PC-3 (cell line): Measurements from ENCODE around the gene VSIG10. TPM values are rescaled to one million over a fixed set of nuclear protein-coding genes. Genes with fewer than 3 reads are reported as not detected.

ENCODE experiments used
- ATAC-seq: fragments of 200-7000 bp; cut with Tn5 transposase; 2 replicates; pipeline ENCODE4 v1.9.1; 2020; ENCODE audit warnings: mild to moderate bottlenecking, moderate library complexity
- BruUV-seq: library from RNA; stranded (reverse); fragments of 400-500 nt; replicated peaks from 2 replicates; lab custom pipeline; 2021; lab: Mats Ljungman, UMichigan
- CTCF ChIA-PET: fragments of 300-600 bp; sonication (Branson Sonifier 250); formaldehyde crosslinking; loops from one replicate; lab custom pipeline; 2022; ENCODE audit warnings: antibody characterized with exemption; lab: Charles Lee
- POLR2A ChIA-PET: fragments of 300-600 bp; sonication (Branson Sonifier 250); formaldehyde crosslinking; loops from one replicate; lab custom pipeline; 2022; ENCODE audit warnings: antibody characterized with exemption; ENCODE audit not compliant: unreplicated experiment; lab: Charles Lee
- DNase-seq: peaks from one replicate; pipeline ENCODE4 v3.0.0-alpha.2; 2015
- H2AFZ ChIP-seq: fragments of 300-600 bp; sonication (generic); 2 replicates; pipeline ENCODE4 v1.6.0; 2016; ENCODE audit warnings: antibody characterized with exemption, low read length
- H3F3A ChIP-seq: fragments of 300-600 bp; sonication (generic); one replicate; pipeline ENCODE4 v1.6.0; 2017; ENCODE audit warnings: antibody characterized with exemption, low read length, control low read depth, mild to moderate bottlenecking; ENCODE audit not compliant: unreplicated experiment
- H3K27ac ChIP-seq: fragments of 300-600 bp; sonication (generic); 2 replicates; pipeline ENCODE4 v1.5.1; 2016; ENCODE audit warnings: mild to moderate bottlenecking, low read length
- H3K27me3 ChIP-seq: fragments of 300-600 bp; sonication (generic); 2 replicates; pipeline ENCODE4 v1.6.1; 2016; ENCODE audit warnings: low read length, mixed read lengths
- H3K36me3 ChIP-seq: fragments of 300-600 bp; sonication (generic); 2 replicates; pipeline ENCODE4 v1.6.1; 2016; ENCODE audit warnings: low read depth, mixed run types, low read length, mixed read lengths
- H3K4me1 ChIP-seq: fragments of 300-600 bp; sonication (generic); 2 replicates; pipeline ENCODE4 v1.5.1; 2016; ENCODE audit warnings: low read length; ENCODE audit not compliant: insufficient read depth
- H3K4me2 ChIP-seq: fragments of 300-600 bp; sonication (generic); 2 replicates; pipeline ENCODE4 v1.6.0; 2016; ENCODE audit warnings: low read length
- H3K4me3 ChIP-seq: fragments of 300-600 bp; sonication (generic); 2 replicates; pipeline ENCODE4 v1.5.1; 2016; ENCODE audit warnings: mild to moderate bottlenecking, low read length, mixed read lengths
- H3K79me2 ChIP-seq: fragments of 300-600 bp; sonication (generic); 2 replicates; pipeline ENCODE4 v1.6.1; 2017; ENCODE audit warnings: low read length, mixed read lengths
- H3K9ac ChIP-seq: fragments of 300-600 bp; sonication (generic); 2 replicates; pipeline ENCODE4 v1.6.0; 2016; ENCODE audit warnings: mild to moderate bottlenecking, low read length
- H3K9me2 ChIP-seq: fragments of 300-600 bp; sonication (generic); replicated peaks from 2 replicates; pipeline ENCODE4 v1.6.1; 2016; ENCODE audit warnings: mixed run types, low read length, mixed read lengths
- H3K9me3 ChIP-seq: fragments of 300-600 bp; sonication (generic); 2 replicates; pipeline ENCODE4 v1.6.1; 2016; ENCODE audit warnings: low read length, mixed read lengths
- H4K20me1 ChIP-seq: fragments of 300-600 bp; sonication (generic); 2 replicates; pipeline ENCODE4 v1.6.1; 2016; ENCODE audit warnings: low read length, mixed read lengths
- EZH2 ChIP-seq: fragments of 300-600 bp; sonication (generic); IDR thresholded peaks from one replicate; pipeline ENCODE4 v1.6.1; 2017; ENCODE audit warnings: antibody characterized with exemption, mild to moderate bottlenecking, low read length; ENCODE audit not compliant: unreplicated experiment
- EZH2phosphoT487 ChIP-seq: fragments of 300-600 bp; sonication (generic); IDR thresholded peaks from 2 replicates; pipeline ENCODE4 v1.6.1; 2018; ENCODE audit warnings: mild to moderate bottlenecking, antibody characterized with exemption, low read length, borderline replicate concordance
- intact Hi-C: fragments of 100-400 bp; cut with micrococcal nuclease; formaldehyde crosslinking; loops from 2 replicates; pipeline ENCODE4 v1.9.0; 2023
- total RNA-seq: library from RNA; depleted of rRNA; stranded (reverse); fragments of >200 nt; gene quantifications from 2 replicates; pipeline ENCODE4 v1.2.3, GENCODE V29; 2014
- TF ChIP-seq, protein P1 (sequence below): fragments of 300-600 bp; sonication (generic); conservative IDR thresholded peaks from 2 replicates; pipeline ENCODE4 v1.5.1; 2017; ENCODE audit warnings: antibody characterized with exemption, low read depth, mild to moderate bottlenecking, low read length

Gene VSIG10
- total RNA-seq, 1 experiment from 2014 or later, result 60.8 TPM

DNA sequence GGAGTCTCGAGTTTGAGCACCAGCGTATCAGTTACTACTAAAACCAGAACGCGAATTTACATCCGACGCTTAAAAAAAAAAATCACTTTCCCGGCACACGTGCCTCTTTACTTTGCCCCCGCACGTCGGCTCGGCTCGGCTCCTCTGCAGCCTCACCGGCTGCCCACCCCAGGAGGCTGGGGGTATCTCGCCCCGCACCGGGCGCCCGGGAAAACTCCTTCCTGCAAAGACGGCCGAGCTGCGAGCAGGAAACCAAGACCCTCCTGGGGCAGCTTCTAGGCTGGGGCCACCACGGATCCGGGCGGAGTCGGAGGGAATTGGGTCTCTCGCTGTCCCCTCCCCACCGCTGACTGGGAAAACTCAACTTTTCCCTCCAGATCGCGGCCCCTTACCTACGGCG, 610 bp downstream of the VSIG10 start:
- Histone ChIP-seq H3K4me1 (peaks cover 23% of the 10 kb centered on the region), H3K79me2 (peaks cover 29% of the 10 kb centered on the region; the same call in 1 of the 2 replicates), H3F3A (peaks cover 2% of the 10 kb centered on the region), H3K9me3 (no peaks in the 10 kb centered on the region), H3K9me2 (no peaks in the 10 kb centered on the region), H3K27ac (peak overlapping the region; percentile 28), H2AFZ (peak overlapping the region; percentile 84), H3K36me3 (no peaks in the 10 kb centered on the region), H3K4me3 (peak overlapping the region; percentile 94), H3K4me2 (peak overlapping the region; percentile 96), H4K20me1 (no peaks in the 10 kb centered on the region), H3K27me3 (no peaks in the 10 kb centered on the region), H3K9ac (peak overlapping the region; percentile 78)
- intact Hi-C loops, result loop anchor here (1.0 kb wide), 1 partner anchor 44 kb away; no protein-coding TSS in a partner anchor
- CTCF ChIA-PET, result interaction anchor here (0.6 kb wide), 1 partner anchor 48 kb away, joined by 5 read pairs; no protein-coding TSS in a partner anchor
- POLR2A ChIA-PET, result interaction anchor here (0.5 to 0.7 kb wide), 2 partner anchors 42 to 134 kb away, joined by 4 to 5 read pairs; partner anchors contain the start of gene WSB2
- ATAC-seq (peak; percentile 5), DNase-seq (peak; percentile 41)
- TF ChIP-seq, protein P1, sequence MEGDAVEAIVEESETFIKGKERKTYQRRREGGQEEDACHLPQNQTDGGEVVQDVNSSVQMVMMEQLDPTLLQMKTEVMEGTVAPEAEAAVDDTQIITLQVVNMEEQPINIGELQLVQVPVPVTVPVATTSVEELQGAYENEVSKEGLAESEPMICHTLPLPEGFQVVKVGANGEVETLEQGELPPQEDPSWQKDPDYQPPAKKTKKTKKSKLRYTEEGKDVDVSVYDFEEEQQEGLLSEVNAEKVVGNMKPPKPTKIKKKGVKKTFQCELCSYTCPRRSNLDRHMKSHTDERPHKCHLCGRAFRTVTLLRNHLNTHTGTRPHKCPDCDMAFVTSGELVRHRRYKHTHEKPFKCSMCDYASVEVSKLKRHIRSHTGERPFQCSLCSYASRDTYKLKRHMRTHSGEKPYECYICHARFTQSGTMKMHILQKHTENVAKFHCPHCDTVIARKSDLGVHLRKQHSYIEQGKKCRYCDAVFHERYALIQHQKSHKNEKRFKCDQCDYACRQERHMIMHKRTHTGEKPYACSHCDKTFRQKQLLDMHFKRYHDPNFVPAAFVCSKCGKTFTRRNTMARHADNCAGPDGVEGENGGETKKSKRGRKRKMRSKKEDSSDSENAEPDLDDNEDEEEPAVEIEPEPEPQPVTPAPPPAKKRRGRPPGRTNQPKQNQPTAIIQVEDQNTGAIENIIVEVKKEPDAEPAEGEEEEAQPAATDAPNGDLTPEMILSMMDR, result no peak
- TF ChIP-seq EZH2phosphoT487 (no peak), EZH2 (no peak)
- BruUV-seq, result no TSS peak

GRCh38 chr12:118102609-118103008, 1.2 kb downstream of the VSIG10 start:
- H3K36me3 ChIP-seq, result no peaks in the 10 kb centered on the region
- H3K27me3 ChIP-seq, result no peaks in the 10 kb centered on the region
- H3K27ac ChIP-seq, result peak overlapping the region; percentile 28
- peak overlapping the region; percentile 96 for H3K4me2 ChIP-seq
- H3K9ac ChIP-seq, result peak overlapping the region; percentile 78
- H4K20me1 ChIP-seq, result no peaks in the 10 kb centered on the region
- intact Hi-C loops, result loop anchor here (1.0 kb wide), 1 partner anchor 43 kb away; no protein-coding TSS in a partner anchor
- peaks cover 29% of the 10 kb centered on the region; the same call in 1 of the 2 replicates for H3K79me2 ChIP-seq
- peaks cover 2% of the 10 kb centered on the region for H3F3A ChIP-seq
- DNase-seq (peak; percentile 29), ATAC-seq (no peak)
- BruUV-seq, result TSS peak; percentile 41
- no peak for TF ChIP-seq EZH2
- TF ChIP-seq, protein P1, result no peak
- H3K9me3 ChIP-seq, result no peaks in the 10 kb centered on the region
- POLR2A ChIA-PET, result interaction anchor here (0.5 to 1.2 kb wide), 2 partner anchors 38 to 42 kb away, joined by 4 to 5 read pairs; partner anchors contain the start of gene WSB2
- no peaks in the 10 kb centered on the region for H3K9me2 ChIP-seq
- peaks cover 21% of the 10 kb centered on the region for H3K4me1 ChIP-seq
- peak overlapping the region; percentile 84 for H2AFZ ChIP-seq
- peak overlapping the region; percentile 94 for H3K4me3 ChIP-seq
- CTCF ChIA-PET, result interaction anchor here (0.5 to 0.6 kb wide), 2 partner anchors 48 to 613 kb away, joined by 3 to 5 read pairs; no protein-coding TSS in a partner anchor

DNA sequence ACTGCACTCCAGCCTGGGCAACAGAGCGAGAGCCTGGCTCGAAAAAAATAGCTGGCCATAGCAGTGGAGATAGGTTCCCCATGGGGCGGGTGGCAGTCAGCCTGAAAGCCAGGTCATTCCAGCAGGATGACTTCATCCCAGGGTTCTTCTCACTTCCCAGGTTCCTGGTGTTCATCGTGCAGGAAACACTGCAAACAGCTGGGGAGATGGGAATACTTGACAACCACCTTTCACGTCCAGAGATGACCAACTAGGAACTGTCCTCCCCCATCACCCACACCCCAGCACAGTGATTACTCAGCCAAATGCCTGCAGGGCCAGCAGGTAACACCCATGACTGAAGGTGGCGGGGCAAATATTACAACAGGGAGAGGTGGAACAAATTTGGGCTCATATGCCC, 1.7 kb downstream of the VSIG10 start:
- peaks cover 29% of the 10 kb centered on the region; the same call in 1 of the 2 replicates for H3K79me2 ChIP-seq
- H2AFZ ChIP-seq, result no peak overlapping the region
- POLR2A ChIA-PET, result interaction anchor here (1.2 kb wide), 1 partner anchor 38 kb away, joined by 4 read pairs; no protein-coding TSS in a partner anchor
- H3K4me1 ChIP-seq, result peaks cover 21% of the 10 kb centered on the region
- H3K36me3 ChIP-seq, result no peaks in the 10 kb centered on the region
- TF ChIP-seq, protein P1, result no peak
- TF ChIP-seq EZH2 (no peak), EZH2phosphoT487 (no peak)
- peaks cover 2% of the 10 kb centered on the region for H3F3A ChIP-seq
- peak; percentile 93 for DNase-seq
- peak overlapping the region; percentile 50 for H3K27ac ChIP-seq
- H3K9ac ChIP-seq, result 0 out of 2 replicates have a peak overlapping the region, but pooled peaks have one; percentile 78
- peak; percentile 37 for ATAC-seq
- peak overlapping the region; percentile 96 for H3K4me2 ChIP-seq
- no peaks in the 10 kb centered on the region for H3K9me2 ChIP-seq
- peak overlapping the region; percentile 94 for H3K4me3 ChIP-seq
- no peaks in the 10 kb centered on the region for H3K9me3 ChIP-seq
- no peaks in the 10 kb centered on the region for H4K20me1 ChIP-seq
- intact Hi-C loops, result no loop called here
- CTCF ChIA-PET, result interaction anchor here (0.5 kb wide), 1 partner anchor 612 kb away, joined by 3 read pairs; no protein-coding TSS in a partner anchor
- BruUV-seq, result no TSS peak
- no peaks in the 10 kb centered on the region for H3K27me3 ChIP-seq
